AG04450 (cell line): ENCODE results near the gene PDX1. TPM values are rescaled to one million over a fixed set of nuclear protein-coding genes. Genes with fewer than 3 reads are reported as not detected.

Experiments
- CTCF ChIA-PET: fragments of 300-600, 350-600 bp; formaldehyde crosslinking; extraction: SDS; loops from one replicate; lab custom pipeline; 2022; ENCODE audit warnings: antibody characterized with exemption, inconsistent platforms; lab: Charles Lee
- POLR2A ChIA-PET: fragments of 350-600 bp; formaldehyde crosslinking; extraction: SDS; loops from one replicate; lab custom pipeline; 2021; ENCODE audit warnings: antibody characterized with exemption, inconsistent platforms; lab: Yijun Ruan, JAX
- DNase-seq: peaks from one replicate; pipeline ENCODE4 v3.0.0-alpha.2; 2011; ENCODE audit warnings: low read depth, low spot score
- H3K27ac ChIP-seq: one replicate; pipeline ENCODE4 v1.5.1; 2012; ENCODE audit warnings: low read depth, low read length, control low read depth
- H3K27me3 ChIP-seq: one replicate; pipeline ENCODE4 v1.6.0; 2012; ENCODE audit warnings: low read length; ENCODE audit not compliant: control insufficient read depth, insufficient read depth
- H3K4me3 ChIP-seq: 2 replicates; pipeline ENCODE4 v1.5.1; 2011; ENCODE audit warnings: mild to moderate bottlenecking, low read depth, low read length, control low read depth
- H3K9me3 ChIP-seq: 2 replicates; pipeline ENCODE4 v1.5.1; 2012; ENCODE audit warnings: low read length; ENCODE audit not compliant: control insufficient read depth, insufficient read depth
- CTCF ChIP-seq: IDR thresholded peaks from 2 replicates; pipeline ENCODE4 v1.5.1; 2011; ENCODE audit warnings: low read depth, low read length, control low read depth, inconsistent platforms
- polyA minus RNA-seq: library from RNA; depleted of rRNA, polyadenylated mRNA; stranded (reverse); fragments of >200 nt; gene quantifications from 2 replicates; pipeline ENCODE4 v1.2.3, GENCODE V29; 2011; rRNA and poly(A)+ RNA removed
- polyA plus RNA-seq: library from polyadenylated mRNA; depleted of rRNA; stranded (reverse); fragments of >200 nt; gene quantifications from 2 replicates; pipeline ENCODE4 v1.2.3, GENCODE V29; 2011; rRNA removed

The PDX1 gene
- polyA plus RNA-seq (not detected in 2 replicates), polyA minus RNA-seq (not detected in 2 replicates)

- peaks cover 9% of the 10 kb centered on the region; the same call in 1 of the 2 replicates for H3K9me3 ChIP-seq
- no peak for DNase-seq
- H3K27me3 ChIP-seq, result peaks cover 83% of the 10 kb centered on the region
- no peak within 1 kb of the TSS for H3K27ac ChIP-seq
- TF ChIP-seq CTCF, result no peak
- H3K4me3 ChIP-seq, result no peak within 1 kb of the TSS; the same call in 1 of the 2 replicates
- CTCF ChIA-PET, result no interaction called here
- POLR2A ChIA-PET, result no interaction called here
These were observed at the start of gene PDX1 for GRCh38 chr13:27919934-27920676. TSS of gene PDX1 (plus strand) at chr13:27920000. CDS start at chr13:27920139, 139 bp downstream.

DNA sequence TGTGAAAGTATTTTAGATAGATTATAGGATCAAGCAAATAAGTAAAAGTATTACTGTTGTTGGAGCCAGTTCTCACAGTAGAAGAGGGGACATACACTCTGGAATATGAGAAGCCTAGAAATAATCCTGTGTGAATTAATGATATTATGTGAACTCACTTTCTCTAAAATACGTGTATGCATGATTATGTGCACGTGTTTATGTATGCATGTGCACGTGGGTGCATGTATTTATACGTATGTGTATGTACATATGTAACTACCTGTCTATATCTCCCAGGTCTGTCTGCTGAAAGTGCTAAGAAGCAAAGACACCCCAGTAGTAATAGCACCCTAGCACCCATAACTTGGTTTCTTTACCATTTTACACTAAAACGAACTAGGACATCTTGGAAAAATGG, 41.5 kb upstream of the PDX1 start:
- ChIA-PET CTCF (no interaction called here), POLR2A (no interaction called here)
- no peaks in the 10 kb centered on the region for H3K27me3 ChIP-seq
- no peak overlapping the region for H3K27ac ChIP-seq
- no peaks in the 10 kb centered on the region for H3K9me3 ChIP-seq
- H3K4me3 ChIP-seq, result no peak overlapping the region
- TF ChIP-seq CTCF, result no peak
- no peak for DNase-seq

- H3K27me3 ChIP-seq, result no peaks in the 10 kb centered on the region
- no peak for TF ChIP-seq CTCF
- no peak for DNase-seq
- H3K27ac ChIP-seq, result no peak overlapping the region
- no peaks in the 10 kb centered on the region for H3K9me3 ChIP-seq
- POLR2A ChIA-PET, result no interaction called here
- CTCF ChIA-PET, result no interaction called here
- no peak overlapping the region for H3K4me3 ChIP-seq
These were observed 30.3 kb upstream of the PDX1 start for GRCh38 chr13:27889471-27889870.

DNA sequence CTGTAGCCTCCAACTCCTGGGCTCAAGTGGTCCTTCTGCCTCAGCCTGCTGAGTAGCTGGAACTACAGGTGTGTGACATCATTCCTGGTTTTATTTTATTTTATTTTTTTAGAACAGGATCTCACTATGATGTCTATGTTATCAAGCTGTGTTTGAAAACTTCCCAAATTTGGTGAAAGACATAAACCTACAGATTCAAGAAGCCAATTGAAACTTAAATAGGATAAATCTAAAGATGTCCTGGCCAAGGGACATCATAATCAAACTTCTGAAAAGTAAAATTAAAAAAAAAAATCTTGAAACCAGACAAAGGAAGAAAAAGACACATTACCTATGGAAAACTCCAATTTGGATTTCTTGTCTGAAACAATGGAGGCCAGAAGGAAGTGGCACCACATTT, 23.1 kb upstream of the PDX1 start:
- no peak for DNase-seq
- no peaks in the 10 kb centered on the region for H3K27me3 ChIP-seq
- H3K27ac ChIP-seq, result no peak overlapping the region
- CTCF ChIA-PET, result no interaction called here
- POLR2A ChIA-PET, result no interaction called here
- no peaks in the 10 kb centered on the region for H3K9me3 ChIP-seq
- H3K4me3 ChIP-seq, result no peak overlapping the region
- TF ChIP-seq CTCF, result no peak

DNA sequence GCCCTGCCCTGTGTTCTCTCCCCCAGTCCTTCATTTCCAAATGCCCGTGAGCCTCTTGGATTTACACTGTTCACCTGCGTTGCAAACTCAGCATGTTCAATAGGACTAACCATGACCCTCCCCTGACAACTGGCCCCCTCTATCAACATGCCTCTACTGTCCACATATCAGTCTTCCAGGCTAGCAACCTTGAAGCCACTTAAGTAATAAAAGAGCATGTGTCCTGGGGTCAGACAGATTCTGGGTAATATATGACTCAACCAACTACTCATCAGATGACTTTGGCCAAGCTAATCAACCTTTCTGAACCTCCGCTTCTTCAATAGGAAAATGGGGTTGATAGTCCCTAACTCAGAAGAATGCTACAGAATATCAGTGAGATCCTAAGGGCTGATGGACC, 15.1 kb upstream of the PDX1 start:
- POLR2A ChIA-PET, result no interaction called here
- CTCF ChIA-PET, result no interaction called here
- Histone ChIP-seq H3K27me3 (peaks cover 3% of the 10 kb centered on the region), H3K9me3 (no peaks in the 10 kb centered on the region), H3K4me3 (no peak overlapping the region), H3K27ac (no peak overlapping the region)
- TF ChIP-seq CTCF, result no peak
- DNase-seq, result no peak
